SK-N-SH (cell line): ENCODE data around the gene NAA40. TPM values are rescaled to one million over a fixed set of nuclear protein-coding genes. Genes with fewer than 3 reads are reported as not detected.

Experiments used
- CTCF ChIA-PET: fragments of 300-600, 350-600 bp; formaldehyde crosslinking; extraction: SDS; loops from one replicate; lab custom pipeline; 2021; lab: Yijun Ruan, JAX
- POLR2A ChIA-PET: fragments of 350-600 bp; sonication (Branson Sonifier 250); formaldehyde crosslinking; extraction: SDS; loops from one replicate; lab custom pipeline; 2020; ENCODE audit warnings: antibody characterized with exemption, inconsistent platforms; lab: Yijun Ruan, JAX
- DNase-seq: peaks from one replicate; pipeline ENCODE4 v3.0.0; 2012
- H2AFZ ChIP-seq: fragments of 200-600 bp; sonication (generic); 2 replicates; pipeline ENCODE4 v1.8.1; 2016; ENCODE audit warnings: antibody characterized with exemption, mild to moderate bottlenecking, low read depth
- H3F3A ChIP-seq: fragments of 200-600 bp; sonication (generic); replicated peaks from 2 replicates; pipeline ENCODE3; 2016; ENCODE audit warnings: antibody characterized with exemption, mild to moderate bottlenecking; ENCODE audit not compliant: insufficient read depth
- H3K27ac ChIP-seq, 2 experiments: fragments of 200-500 bp in 1 of 2; fragments of 200-600 bp in 1 of 2; sonication (Bioruptor generic) in 1 of 2; sonication (generic), shearing (Covaris generic) in 1 of 2; 2 replicates each; pipeline versions ENCODE4 v1.5.1 to v1.6.1; 2014 to 2016; ENCODE audit warnings: low read depth in 2 of 2, inconsistent platforms in 1 of 2, low read length in 1 of 2, mild to moderate bottlenecking in 1 of 2, mixed read lengths in 1 of 2
- H3K27me3 ChIP-seq: fragments of 200-600 bp; sonication (generic), shearing (Covaris generic); 2 replicates; pipeline ENCODE4 v1.6.1; 2016; ENCODE audit warnings: mixed run types; ENCODE audit not compliant: insufficient read depth
- H3K36me3 ChIP-seq, 2 experiments: fragments of 200-500 bp in 1 of 2; fragments of 200-600 bp in 1 of 2; sonication (Bioruptor generic) in 1 of 2; sonication (generic) in 1 of 2; replicated peaks in 1 of 2; 2 replicates each; pipeline versions ENCODE3 to v1.5.1; 2014 to 2016; ENCODE audit warnings: low read length in 1 of 2, mild to moderate bottlenecking in 1 of 2; ENCODE audit not compliant: insufficient read depth in 2 of 2, control insufficient read depth in 1 of 2
- H3K4me1 ChIP-seq, 2 experiments: fragments of 200-500 bp in 1 of 2; fragments of 200-600 bp in 1 of 2; sonication (Bioruptor generic) in 1 of 2; sonication (generic), shearing (Covaris generic) in 1 of 2; 2 replicates each; pipeline versions ENCODE4 v1.5.1 to v1.6.1; 2014 to 2016; ENCODE audit warnings: low read depth in 1 of 2, low read length in 1 of 2, mixed run types in 1 of 2; ENCODE audit not compliant: insufficient read depth in 2 of 2, control insufficient read depth in 1 of 2
- H3K4me2 ChIP-seq: fragments of 200-600 bp; sonication (generic), shearing (Covaris generic); 2 replicates; pipeline ENCODE4 v1.6.1; 2017; ENCODE audit warnings: mixed run types
- H3K4me3 ChIP-seq, 2 experiments: fragments of 200-500 bp in 1 of 2; fragments of 200-600 bp in 1 of 2; sonication (Bioruptor generic) in 1 of 2; sonication (generic), shearing (Covaris generic) in 1 of 2; 2 replicates each; pipeline versions ENCODE4 v1.5.1 to v1.8.1; 2014 to 2016; ENCODE audit warnings: low read depth in 2 of 2, inconsistent platforms in 1 of 2, low read length in 1 of 2, mild to moderate bottlenecking in 1 of 2, mixed read lengths in 1 of 2, moderate library complexity in 1 of 2
- H3K79me2 ChIP-seq: fragments of 200-600 bp; sonication (generic); 2 replicates; pipeline ENCODE4 v1.8.1; 2017; ENCODE audit warnings: mild to moderate bottlenecking; ENCODE audit not compliant: insufficient read depth
- H3K9ac ChIP-seq: fragments of 200-600 bp; sonication (generic); 2 replicates; pipeline ENCODE4 v1.6.1; 2017; ENCODE audit warnings: mixed run types
- H3K9me2 ChIP-seq: fragments of 200-600 bp; sonication (generic); 2 replicates; pipeline ENCODE4 v1.6.1; 2017; ENCODE audit warnings: mixed run types
- H3K9me3 ChIP-seq: fragments of 200-600 bp; sonication (generic); 2 replicates; pipeline ENCODE4 v1.6.1; 2017; ENCODE audit warnings: mixed run types, mild to moderate bottlenecking, moderate library complexity
- H4K20me1 ChIP-seq: fragments of 200-600 bp; sonication (generic); 2 replicates; pipeline ENCODE4 v1.6.1; 2017; ENCODE audit warnings: mild to moderate bottlenecking, mixed run types; ENCODE audit not compliant: insufficient read depth
- CHD2 ChIP-seq: fragments of 150-350 bp; IDR thresholded peaks from 2 replicates; pipeline ENCODE4 v1.6.1; 2018; ENCODE audit warnings: low read length; ENCODE audit not compliant: partially characterized antibody
- CTCF ChIP-seq: fragments of 200-600 bp; sonication (generic); IDR thresholded peaks from 2 replicates; pipeline ENCODE4 v1.6.1; 2017; ENCODE audit warnings: antibody characterized with exemption, mild to moderate bottlenecking, moderate library complexity
- FOSL2 ChIP-seq: IDR thresholded peaks from 2 replicates; pipeline ENCODE4 v1.4.0; 2012; ENCODE audit warnings: low read depth, mild to moderate bottlenecking, moderate library complexity, borderline replicate concordance
- IRF3 ChIP-seq: fragments of 150-350 bp; IDR thresholded peaks from 2 replicates; pipeline ENCODE4 v1.6.1; 2016; ENCODE audit warnings: mild to moderate bottlenecking, low read depth, low read length
- MXI1 ChIP-seq: IDR thresholded peaks from 2 replicates; pipeline ENCODE4 v1.6.1; 2012; ENCODE audit warnings: mild to moderate bottlenecking, low read depth, low read length, improper control_type of control experiment
- NFIC ChIP-seq: IDR thresholded peaks from 2 replicates; pipeline ENCODE4 v1.4.0; 2012; ENCODE audit warnings: borderline replicate concordance
- PBX3 ChIP-seq: IDR thresholded peaks from 2 replicates; pipeline ENCODE4; 2012
- RFX5 ChIP-seq: IDR thresholded peaks from 2 replicates; pipeline ENCODE4 v1.6.1; 2012; ENCODE audit warnings: mild to moderate bottlenecking, improper control_type of control experiment, low read length
- YY1 ChIP-seq: IDR thresholded peaks from 2 replicates; pipeline ENCODE4 v1.4.0; 2012; ENCODE audit warnings: low read depth, mild to moderate bottlenecking
- ZBTB33 ChIP-seq: IDR thresholded peaks from 2 replicates; pipeline ENCODE4 v1.4.0; 2012; ENCODE audit warnings: low read depth, borderline replicate concordance
- WGBS: methylation state at CpG from one replicate; pipeline ENCODE4 v1.1.6; 2017; ENCODE audit warnings: low lambda C conversion rate; 5-methylcytosine and 5-hydroxymethylcytosine counted together
- polyA plus RNA-seq, 3 experiments: library from polyadenylated mRNA; depleted of rRNA; stranded (reverse); fragments of >200 nt; gene quantifications; 2 replicates each; pipeline ENCODE4 v1.2.3, GENCODE V29; 2012

Gene NAA40
- polyA plus RNA-seq, 1 of the 3 experiments (the other 2 are of a cell fraction), result 33.0 TPM

- no peak for TF ChIP-seq PBX3
- no peak for TF ChIP-seq MXI1
- no peak for TF ChIP-seq RFX5
- no peak for TF ChIP-seq NFIC
- no peak for TF ChIP-seq YY1
- no peak for TF ChIP-seq IRF3
These were observed 34.9 kb upstream of the NAA40 start (continued) for GRCh38 chr11:63903884-63904283.

GRCh38 chr11:63904743-63905142 is 34.1 kb upstream of the NAA40 start:
- TF ChIP-seq FOSL2, result no peak
- TF ChIP-seq CTCF, result no peak
- no peak for TF ChIP-seq CHD2
- TF ChIP-seq ZBTB33, result no peak
- no peaks in the 10 kb centered on the region for H3K9me2 ChIP-seq
- 94% methylated on average over 13 of the region's 13 CpGs for WGBS
- H3K4me2 ChIP-seq, result no peak overlapping the region
- H3K27ac ChIP-seq, result no peak overlapping the region; a peak in 1 of 4 replicates
- peaks cover 0 to 11% of the 10 kb centered on the region in 2 experiments; a peak in 1 of 4 replicates for H3K4me1 ChIP-seq
- H3K4me3 ChIP-seq, result no peak overlapping the region
- ChIA-PET POLR2A (no interaction called here), CTCF (interaction anchor here (0.9 to 3.1 kb wide), 2 partner anchors 8 to 68 kb away, joined by 4 to 20 read pairs; no protein-coding TSS in a partner anchor)
- no peaks in the 10 kb centered on the region for H3F3A ChIP-seq
- H3K9me3 ChIP-seq, result no peaks in the 10 kb centered on the region
- H3K27me3 ChIP-seq, result no peaks in the 10 kb centered on the region
- H3K9ac ChIP-seq, result no peak overlapping the region
- no peak overlapping the region for H2AFZ ChIP-seq
- H3K79me2 ChIP-seq, result no peaks in the 10 kb centered on the region
- no peak for DNase-seq
- H3K36me3 ChIP-seq, result peaks cover 0 to 72% of the 10 kb centered on the region in 2 experiments
- H4K20me1 ChIP-seq, result no peaks in the 10 kb centered on the region
